T1000 (cell line): ENCODE results near the gene MICU1.
"Not testable (repeated sequence)": the region's sequence is repeated elsewhere in the genome, so short reads cannot be mapped to it uniquely, and the experiment has no call there.

Experiments
- DNase-seq: peaks from one replicate; lab custom pipeline; 2025; ENCODE audit warnings: mixed read lengths; lab: John Stamatoyannopoulos, UW

Gene MICU1

DNA sequence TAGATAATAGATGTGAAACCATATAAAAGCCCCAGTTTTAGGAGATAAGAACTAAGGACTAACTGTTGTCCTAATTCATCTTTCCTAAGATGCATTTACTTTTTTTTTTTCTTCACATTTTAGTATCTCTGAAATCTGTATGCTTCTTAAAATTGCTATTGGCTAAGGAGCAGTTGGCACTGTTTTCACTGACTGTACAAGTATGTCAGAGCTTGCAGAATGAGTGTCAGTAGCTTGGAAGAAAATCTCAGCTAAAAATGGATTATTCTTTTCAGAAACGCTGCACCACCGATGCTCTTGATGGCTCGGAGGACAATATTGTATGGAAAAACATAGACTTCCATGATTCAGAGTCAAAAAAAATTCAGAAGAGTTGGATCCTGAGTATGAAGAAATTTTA, 180.0 kb downstream of the MICU1 start:
- DNase-seq: no peak

GRCh38 chr10:72442969-72443368, 182.9 kb downstream of the MICU1 start:
- DNase-seq: not testable (repeated sequence)

GRCh38 chr10:72435570-72435969, 190.3 kb downstream of the MICU1 start:
- no peak for DNase-seq

DNA sequence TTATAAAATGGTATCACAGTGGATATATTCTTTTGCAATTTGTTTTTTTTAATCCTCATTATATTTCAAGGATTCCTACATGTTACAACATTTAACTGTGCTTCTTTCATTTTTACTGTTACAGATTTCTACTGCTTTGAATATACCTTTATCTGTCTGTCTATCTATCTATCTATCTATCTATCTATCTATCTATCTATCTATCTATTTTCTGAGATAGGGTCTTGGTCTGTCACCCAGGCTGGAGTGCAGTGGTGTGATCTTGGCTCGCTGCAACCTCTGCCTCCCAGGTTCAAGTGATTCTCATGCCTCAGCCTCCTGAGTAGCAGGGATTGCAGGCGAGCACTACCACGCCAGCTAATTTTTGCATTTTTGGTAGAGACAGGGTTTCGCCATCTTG, 194.9 kb downstream of the MICU1 start:
- DNase-seq: not testable (repeated sequence)

- no peak for DNase-seq
Observed at GRCh38 chr10:72429931-72430330, 195.9 kb downstream of the MICU1 start.

- DNase-seq: no peak
Observed at GRCh38 chr10:72426986-72427385, 198.9 kb downstream of the MICU1 start.

DNA sequence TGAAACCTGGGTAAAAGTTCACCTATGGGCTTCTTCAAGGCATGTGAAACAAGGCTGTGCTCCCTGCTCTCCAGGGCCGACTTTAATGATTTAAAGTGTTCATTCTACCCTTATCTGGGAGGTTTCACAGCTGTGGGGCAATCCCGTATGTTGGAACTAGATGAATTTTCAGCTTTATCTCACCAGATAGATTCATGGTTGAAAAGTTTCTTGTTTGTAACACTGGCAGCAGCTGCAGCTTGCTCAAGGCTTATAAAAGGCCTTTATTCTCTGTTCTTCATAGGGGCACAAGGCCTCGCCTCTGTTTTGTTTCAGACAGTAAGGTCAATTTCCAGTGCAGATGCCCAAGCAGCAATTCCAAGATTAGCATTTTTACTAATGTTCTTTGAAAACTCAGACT, 200.7 kb downstream of the MICU1 start:
- no peak for DNase-seq

- DNase-seq: no peak
Observed at GRCh38 chr10:72424561-72424960, 201.3 kb downstream of the MICU1 start.

- no peak for DNase-seq
Observed at GRCh38 chr10:72423426-72423825, 202.5 kb downstream of the MICU1 start.

GRCh38 chr10:72421885-72422540, 203.9 kb downstream of the MICU1 start:
- DNase-seq: no peak

GRCh38 chr10:72419241-72419640, 206.6 kb downstream of the MICU1 start:
- no peak for DNase-seq

- no peak for DNase-seq
Observed at GRCh38 chr10:72418679-72419078, 207.2 kb downstream of the MICU1 start.

DNA sequence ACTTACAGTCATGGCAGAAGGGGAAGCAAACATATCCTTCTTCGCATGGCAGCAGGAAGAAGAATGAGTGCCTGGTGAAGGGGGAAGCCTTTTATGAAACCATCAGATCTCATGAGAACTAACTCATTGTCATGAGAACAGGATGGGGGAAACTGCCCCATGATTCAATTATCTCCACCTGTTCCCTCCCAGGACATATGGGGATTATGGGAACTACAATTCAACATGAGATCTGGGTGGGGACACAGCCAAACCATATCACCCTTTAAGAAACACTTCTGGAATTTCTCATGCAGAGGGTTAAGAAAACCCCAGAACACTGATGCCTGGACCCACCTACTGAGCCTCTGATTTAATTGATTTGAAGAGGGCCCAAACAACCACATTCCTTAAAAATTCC, 207.9 kb downstream of the MICU1 start:
- no peak for DNase-seq

DNA sequence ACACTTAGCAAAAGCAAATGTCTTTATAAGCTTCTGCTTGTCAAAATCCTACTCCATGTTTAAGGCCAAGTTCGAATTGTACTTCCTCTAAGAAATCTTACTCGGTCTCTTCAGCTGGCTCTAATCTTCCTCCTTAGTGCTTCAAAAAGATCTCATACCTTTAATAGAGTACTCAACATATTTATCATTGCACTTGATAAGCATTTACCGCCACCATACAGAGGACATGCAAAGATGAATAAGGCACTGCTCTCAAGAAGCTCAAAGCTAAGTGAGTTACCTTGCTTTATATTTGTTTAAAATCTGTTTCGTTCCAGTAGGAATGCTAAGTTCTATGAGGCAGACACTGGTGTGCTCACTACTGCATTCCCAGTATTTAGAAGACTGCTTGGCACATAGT, 209.2 kb downstream of the MICU1 start:
- DNase-seq: no peak

DNA sequence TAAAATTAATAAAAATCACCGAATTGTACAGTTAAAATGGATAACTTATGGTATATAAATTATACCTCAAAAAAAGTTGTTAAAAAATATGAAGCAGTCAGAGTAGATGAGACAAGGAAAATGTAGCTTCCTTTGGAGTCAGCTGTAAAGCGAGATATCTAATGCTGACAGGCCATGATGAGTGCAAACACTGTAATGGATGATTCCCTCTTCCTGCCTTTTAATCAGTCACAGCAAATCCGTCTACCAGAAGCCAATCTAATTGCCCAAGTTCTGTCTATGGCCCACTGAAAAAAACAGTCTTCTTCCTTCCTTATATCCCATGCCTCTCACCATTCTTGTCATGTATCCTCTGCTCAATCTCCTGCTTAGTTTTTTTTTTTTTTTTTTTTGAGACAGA, 211.2 kb downstream of the MICU1 start:
- no peak for DNase-seq

DNA sequence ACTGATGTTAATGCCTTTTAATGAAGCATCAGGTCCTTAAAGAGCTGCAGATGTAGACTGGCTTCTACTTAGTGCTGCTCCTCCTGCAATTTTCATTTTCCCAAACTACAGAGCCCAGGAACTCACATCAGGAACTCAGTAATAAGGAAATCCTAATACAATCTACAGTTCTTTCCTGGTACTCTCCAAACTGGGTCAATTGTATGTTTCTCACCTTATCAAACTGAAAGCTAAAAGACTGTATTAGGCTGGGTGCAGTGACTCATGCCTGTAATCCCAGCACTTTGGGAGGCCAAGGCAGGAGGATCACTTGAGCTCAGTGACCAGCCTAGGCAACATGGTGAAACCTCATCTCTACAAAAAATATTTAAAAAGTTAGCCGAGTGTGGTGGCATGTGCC, 216.7 kb downstream of the MICU1 start:
- DNase-seq: no peak

- no peak for DNase-seq
Observed at GRCh38 chr10:72407927-72408600, 217.8 kb downstream of the MICU1 start.

- no peak for DNase-seq
Observed at GRCh38 chr10:72407471-72407870, 218.4 kb downstream of the MICU1 start.

DNA sequence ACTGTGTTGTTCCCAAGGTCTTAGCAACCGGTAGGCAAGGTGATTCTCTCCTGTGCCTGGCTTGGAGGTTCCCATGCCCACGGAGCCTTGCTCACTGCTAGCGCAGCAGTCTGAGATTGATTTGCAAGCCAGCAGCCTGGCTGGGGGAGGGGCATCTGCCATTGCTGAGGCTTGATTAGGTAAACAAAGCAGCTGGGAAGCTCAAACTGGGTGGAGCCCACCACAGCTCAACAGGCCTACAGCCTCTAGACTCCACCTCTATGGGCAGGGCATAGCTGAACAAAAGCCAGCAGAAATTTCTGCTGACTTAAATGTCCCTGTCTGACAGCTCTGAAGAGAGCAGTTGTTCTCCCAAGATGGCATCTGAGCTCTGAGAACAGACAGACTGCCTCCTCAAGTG, 230.3 kb downstream of the MICU1 start:
- DNase-seq: not testable (repeated sequence)

DNA sequence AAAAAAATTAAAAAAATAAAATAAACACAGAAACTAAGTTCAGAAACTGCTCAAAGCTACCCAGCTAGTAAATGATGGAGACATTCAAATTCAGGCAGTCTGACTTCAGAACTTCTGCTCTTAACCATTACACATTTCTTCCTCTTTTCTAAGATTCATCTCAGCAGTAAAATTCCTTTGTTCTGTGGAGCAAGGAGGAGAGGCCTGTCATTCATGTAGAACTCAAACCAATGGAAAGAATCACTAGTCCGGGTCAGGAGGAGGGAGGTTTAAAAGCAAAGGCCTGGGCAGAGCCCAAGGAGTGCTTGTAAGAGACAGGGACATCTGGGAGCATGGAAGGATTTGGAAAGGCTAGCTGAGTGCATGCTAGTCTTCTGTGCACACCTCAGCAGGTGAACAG, 233.3 kb downstream of the MICU1 start:
- DNase-seq: no peak

GRCh38 chr10:72390764-72391163, 235.1 kb downstream of the MICU1 start:
- no peak for DNase-seq

- no peak for DNase-seq
Observed at GRCh38 chr10:72389716-72390115, 236.2 kb downstream of the MICU1 start.

DNA sequence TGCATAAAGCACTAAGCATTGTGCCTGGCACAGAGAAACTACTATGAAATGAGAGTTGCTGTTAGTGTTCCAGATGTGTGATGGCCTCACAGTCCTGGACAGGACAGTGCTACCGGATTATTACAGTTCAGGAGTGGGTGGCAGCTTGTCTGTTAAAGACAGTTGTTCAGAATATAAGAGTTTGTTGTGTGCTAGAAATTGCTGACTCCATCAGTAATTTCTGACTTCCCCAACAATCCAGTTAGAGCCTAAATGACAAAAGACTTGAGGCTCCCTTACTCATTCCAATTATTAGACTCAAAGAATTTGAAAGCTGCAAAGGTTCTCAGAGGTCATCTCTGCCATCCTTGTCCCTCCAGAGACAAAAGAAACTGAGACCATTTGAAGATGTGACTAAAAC, 236.9 kb downstream of the MICU1 start:
- DNase-seq: no peak

DNA sequence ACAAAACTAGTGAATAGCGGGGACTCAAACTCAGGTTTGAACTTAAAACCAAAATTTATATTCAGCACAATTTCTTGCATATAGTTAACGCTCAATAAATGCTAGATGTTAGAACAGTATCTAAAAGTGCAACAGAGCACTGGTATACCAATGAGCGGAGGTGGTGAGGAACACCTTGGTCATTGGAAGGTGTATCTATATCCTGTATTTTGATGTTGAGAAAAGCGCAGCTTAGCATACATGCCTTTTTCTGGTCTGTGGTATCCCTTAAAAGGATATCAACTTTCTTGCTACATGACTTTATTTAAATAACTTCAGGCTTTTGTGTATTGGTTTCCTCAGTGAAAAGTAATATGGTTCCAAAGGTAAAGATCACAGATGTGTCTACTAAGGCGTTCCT, 237.8 kb downstream of the MICU1 start:
- no peak for DNase-seq
